Measurements from ENCODE around the gene GALNT7. TPM values are rescaled to one million over a fixed set of nuclear protein-coding genes. Genes with fewer than 3 reads are reported as not detected.

Gene GALNT7
- total RNA-seq, 2 experiments from 2014 or later: 15.9 to 16.2 TPM

DNA sequence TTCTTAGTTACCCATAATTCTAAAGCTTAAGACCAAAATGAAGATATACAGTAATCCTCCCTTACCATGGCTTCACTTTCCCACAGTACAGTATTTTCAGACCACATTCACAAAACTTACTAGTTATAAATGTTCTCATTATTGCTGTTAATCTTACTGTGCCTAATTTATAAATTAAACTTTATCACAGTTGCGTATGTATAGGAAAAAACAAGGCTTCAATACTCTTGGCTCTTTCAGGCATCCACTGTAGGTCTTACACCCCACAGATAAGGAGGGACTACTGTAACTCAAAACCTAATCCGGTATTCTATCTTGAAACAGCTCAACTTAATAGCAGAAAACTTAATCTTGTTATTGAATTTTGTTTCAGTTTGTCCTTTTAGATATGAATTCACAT, 162.0 kb downstream of the GALNT7 start:
- peak overlapping the region; percentile 61 for H3K4me3 Mint-ChIP-seq
- POLR2A ChIA-PET: interaction anchor here (10.0 kb wide), 1 partner anchor 40 kb away, joined by 404 read pairs; the partner anchor contains the start of gene SAP30
- peak overlapping the region; percentile 34 for H3K27ac Mint-ChIP-seq
- H3K4me1 Mint-ChIP-seq: peaks cover 22% of the 10 kb centered on the region
- no peaks in the 10 kb centered on the region for H3K27me3 Mint-ChIP-seq
- DNase-seq (no peak), ATAC-seq (ENCODE audit: low read depth) (no peak)
- no peaks in the 10 kb centered on the region for H3K9me3 Mint-ChIP-seq
- H3K36me3 Mint-ChIP-seq: peaks cover 44% of the 10 kb centered on the region

DNA sequence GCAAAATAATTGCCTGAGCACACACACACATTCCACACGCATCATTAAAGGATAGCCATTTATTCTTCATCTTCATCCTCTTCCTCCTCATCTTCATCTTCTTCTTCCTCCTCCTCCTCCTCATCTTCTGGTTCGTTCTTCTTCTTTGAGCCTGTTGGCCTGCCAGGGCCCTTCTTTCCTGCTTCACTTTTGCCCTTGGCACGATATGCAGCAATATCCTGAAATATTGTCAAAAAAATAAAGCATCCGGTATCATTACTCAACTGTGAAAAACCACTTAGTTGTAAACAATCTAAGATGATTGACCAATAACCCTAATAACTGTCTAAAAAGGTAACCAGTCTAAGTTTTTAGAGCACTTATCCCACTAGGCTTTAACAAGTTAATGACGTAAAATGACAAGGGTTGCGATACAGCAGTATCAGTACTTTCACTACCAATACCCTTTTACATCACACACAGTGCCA, 163.4 kb downstream of the GALNT7 start:
- no peak for DNase-seq
- Mint-ChIP-seq H3K9me3 (no peaks in the 10 kb centered on the region), H3K4me3 (peak overlapping the region; percentile 92), H3K27me3 (no peaks in the 10 kb centered on the region), H3K36me3 (peaks cover 43% of the 10 kb centered on the region), H3K27ac (peak overlapping the region; percentile 86), H3K4me1 (peaks cover 24% of the 10 kb centered on the region)
- ATAC-seq (ENCODE audit: low read depth): no peak
- POLR2A ChIA-PET: interaction anchor here (10.0 kb wide), 1 partner anchor 38 kb away, joined by 404 read pairs; the partner anchor contains the start of gene SAP30

DNA sequence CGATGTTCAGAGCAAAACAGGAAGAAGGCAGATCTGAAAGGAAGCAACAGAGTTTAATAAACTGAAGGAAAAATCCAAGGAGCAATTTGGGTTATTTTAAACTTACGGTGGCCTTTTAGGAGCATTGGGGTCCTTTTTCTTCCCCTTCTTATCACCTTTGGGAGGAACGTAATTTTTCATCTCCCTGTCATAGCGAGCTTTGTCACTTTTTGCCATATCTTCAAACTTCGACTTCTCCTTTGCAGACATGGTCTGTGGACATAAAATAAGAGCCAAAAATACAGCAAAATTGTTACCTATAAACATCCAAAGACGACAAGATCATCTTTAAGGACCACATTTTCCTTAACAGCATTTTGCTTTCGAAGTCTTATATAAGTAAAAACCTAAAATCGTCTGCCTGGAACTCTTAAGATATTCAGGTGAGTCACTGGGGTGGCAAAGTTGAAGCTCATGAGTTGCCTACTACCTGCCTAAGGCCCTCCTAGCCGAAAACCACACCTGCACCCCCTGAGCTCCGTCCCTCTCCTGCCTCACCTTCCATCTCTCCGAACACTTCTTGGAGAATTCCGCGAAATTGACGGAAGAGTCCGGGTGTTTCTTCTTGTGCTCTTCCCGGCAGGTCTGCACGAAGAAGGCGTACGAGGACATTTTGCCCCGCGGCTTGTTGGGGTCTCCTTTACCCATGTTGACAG, 164.5 kb downstream of the GALNT7 start:
- POLR2A ChIA-PET: interaction anchor here (0.5 to 10.0 kb wide), 10 partner anchors 9 to 166 kb away, joined by 3 to 404 read pairs (median 7); partner anchors contain the start of genes GALNT7 and SAP30
- peak overlapping the region; percentile 92 for H3K4me3 Mint-ChIP-seq
- DNase-seq (no peak), ATAC-seq (ENCODE audit: low read depth) (no peak)
- no peaks in the 10 kb centered on the region for H3K27me3 Mint-ChIP-seq
- peaks cover 31% of the 10 kb centered on the region for H3K4me1 Mint-ChIP-seq
- H3K9me3 Mint-ChIP-seq: no peaks in the 10 kb centered on the region
- peak overlapping the region; percentile 86 for H3K27ac Mint-ChIP-seq
- peaks cover 42% of the 10 kb centered on the region for H3K36me3 Mint-ChIP-seq

DNA sequence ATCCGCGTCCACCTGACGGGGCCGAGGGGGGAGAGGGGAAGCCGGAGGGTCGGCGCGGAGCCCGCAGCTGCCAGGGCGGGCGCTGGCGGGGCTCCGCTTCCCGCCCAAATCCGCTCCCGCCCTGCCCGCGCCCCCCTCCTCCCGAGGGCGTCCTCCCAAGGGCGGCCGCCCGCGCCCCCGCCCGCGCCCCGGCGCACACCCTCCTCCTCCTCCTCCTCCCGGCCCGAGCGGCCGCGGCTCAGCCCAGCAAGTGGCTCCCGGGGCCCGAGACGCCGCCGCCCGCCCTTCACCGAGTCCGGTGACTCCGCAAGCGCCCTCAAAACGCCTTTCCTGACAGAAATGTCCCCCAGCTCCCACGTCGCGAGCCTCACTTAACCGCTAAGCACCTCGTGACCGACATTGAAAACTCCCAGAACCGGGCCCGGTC, 165.1 kb downstream of the GALNT7 start:
- Mint-ChIP-seq H3K27me3 (no peaks in the 10 kb centered on the region), H3K4me1 (peaks cover 31% of the 10 kb centered on the region), H3K9me3 (no peaks in the 10 kb centered on the region), H3K4me3 (peak overlapping the region; percentile 98), H3K27ac (peak overlapping the region; percentile 99), H3K36me3 (peaks cover 42% of the 10 kb centered on the region)
- DNase-seq (no peak), ATAC-seq (ENCODE audit: low read depth) (peak; percentile 3)
- POLR2A ChIA-PET: interaction anchor here (0.5 to 10.0 kb wide), 14 partner anchors 9 to 950 kb away, joined by 3 to 404 read pairs (median 5); partner anchors contain the start of genes CEP44, GALNT7 and SAP30

DNA sequence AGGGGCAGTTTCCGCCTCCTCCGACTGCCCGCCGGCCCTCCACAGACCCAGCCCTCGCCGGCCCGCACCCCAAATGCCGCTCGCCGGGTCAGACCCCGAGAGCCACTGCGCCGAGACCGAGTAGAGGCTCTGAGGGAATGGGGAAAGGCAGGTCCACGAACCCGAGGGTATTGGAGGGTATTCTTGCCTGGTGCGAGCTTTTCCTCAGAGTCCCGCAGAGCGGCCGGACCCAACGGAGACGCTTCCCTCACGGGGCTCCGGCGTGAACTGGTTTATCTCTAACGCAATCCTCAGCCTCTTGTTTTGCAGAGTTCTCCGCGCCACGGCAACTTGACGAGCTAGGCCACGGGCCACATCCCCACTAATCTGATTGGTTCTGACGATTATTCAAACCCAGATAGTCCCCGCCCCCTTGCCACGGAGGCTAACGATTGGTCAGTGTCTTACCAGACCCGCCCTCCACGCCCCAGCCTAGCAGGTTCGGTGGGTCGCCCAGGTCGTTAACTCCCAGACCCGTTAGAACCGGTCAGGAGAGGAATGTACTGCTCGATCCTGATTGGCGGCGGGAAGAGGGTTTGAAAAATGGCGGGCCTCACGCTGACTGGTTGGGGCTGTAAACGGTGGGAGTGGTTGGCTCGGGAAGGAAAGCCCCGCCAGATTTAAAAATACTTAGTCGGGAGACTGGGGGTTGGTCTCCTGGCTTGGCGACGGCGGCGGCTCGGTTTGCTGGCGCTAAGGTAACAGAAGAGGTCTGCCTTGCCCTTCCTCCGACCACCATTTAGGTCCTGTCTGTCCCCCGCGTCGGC, 165.7 kb downstream of the GALNT7 start, which contains the start of gene HMGB2:
HMGB2 (minus strand) TSS at position 274 of the 806 bp plus-strand sequence. CDS start 709 bp downstream, outside the sequence.
- peaks cover 39% of the 10 kb centered on the region for H3K36me3 Mint-ChIP-seq
- peaks cover 29% of the 10 kb centered on the region for H3K4me1 Mint-ChIP-seq
- peak; percentile 96 for DNase-seq
- ATAC-seq (ENCODE audit: low read depth): peak; percentile 93
- no peaks in the 10 kb centered on the region for H3K9me3 Mint-ChIP-seq
- POLR2A ChIA-PET: interaction anchor here (0.6 to 10.0 kb wide), 21 partner anchors 8 to 950 kb away, joined by 3 to 404 read pairs (median 4); partner anchors contain the start of genes CEP44, GALNT7 and SAP30
- no peaks in the 10 kb centered on the region for H3K27me3 Mint-ChIP-seq
- H3K27ac Mint-ChIP-seq: peak within 1 kb of the TSS; percentile 99
- peak within 1 kb of the TSS; percentile 98 for H3K4me3 Mint-ChIP-seq

DNA sequence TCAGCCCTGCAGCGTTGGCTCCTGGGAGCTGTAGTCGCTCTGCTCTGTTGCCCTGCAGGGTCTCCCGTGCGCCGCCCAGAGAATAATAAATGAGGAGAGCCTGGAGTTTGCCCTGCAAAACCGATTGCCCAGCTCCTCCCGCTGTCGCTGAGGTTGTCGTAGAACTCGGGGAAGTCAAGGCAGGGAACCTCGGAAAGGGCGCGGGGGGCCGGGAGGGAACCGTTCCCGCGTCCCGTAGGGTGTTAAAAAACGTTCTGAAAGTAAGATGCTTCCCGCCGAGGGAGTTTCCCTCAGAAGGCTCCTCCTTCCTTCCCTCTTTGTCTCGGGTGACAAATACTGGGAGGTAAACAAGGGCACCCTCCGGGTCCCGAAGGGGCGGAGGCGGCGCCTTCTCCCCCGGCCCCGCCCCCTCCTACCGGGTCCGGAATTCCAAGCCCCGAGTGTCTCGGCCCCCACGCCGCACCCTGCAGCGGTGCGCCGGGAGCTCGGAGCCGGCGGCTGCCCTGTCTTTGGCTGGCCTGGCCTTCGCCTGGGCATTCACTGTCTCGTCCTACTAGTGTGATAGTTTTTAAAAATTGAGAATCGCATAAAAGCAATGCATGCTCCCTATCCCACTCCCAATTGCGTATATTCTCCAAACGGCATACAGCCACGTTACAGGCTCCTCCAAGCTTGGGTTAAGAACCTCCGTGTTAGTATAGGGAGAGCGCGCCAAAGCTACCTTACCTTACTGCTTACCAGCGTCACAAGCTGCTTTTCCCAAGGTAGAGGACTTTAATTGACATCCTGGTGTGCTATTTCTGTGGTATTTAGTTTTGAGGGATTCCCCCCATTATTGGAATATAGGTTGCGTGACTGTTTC, 166.5 kb downstream of the GALNT7 start:
- Mint-ChIP-seq H3K4me1 (peaks cover 28% of the 10 kb centered on the region), H3K4me3 (peak overlapping the region; percentile 98)
- peak; percentile 68 for DNase-seq

DNA sequence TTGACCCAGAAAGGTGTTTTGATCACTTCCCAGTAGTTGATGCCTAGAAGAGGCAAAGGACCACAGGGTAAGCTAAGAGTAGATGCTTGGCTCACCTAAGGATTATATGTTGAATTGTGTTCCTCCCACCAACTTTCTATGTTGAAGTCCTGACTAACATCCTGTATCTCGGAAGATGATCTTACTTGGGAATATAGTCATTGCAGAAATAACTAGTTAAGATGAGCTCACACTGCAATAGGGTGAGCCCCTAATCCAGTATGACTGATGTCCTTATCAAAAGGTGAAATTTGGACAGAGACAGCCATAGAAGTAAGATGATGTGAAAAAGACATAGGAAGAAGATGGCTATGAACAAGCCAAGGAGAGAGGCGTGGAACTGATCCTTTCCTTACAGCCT, 168.9 kb downstream of the GALNT7 start:
- Mint-ChIP-seq H3K4me3 (no peak overlapping the region), H3K36me3 (peaks cover 16% of the 10 kb centered on the region), H3K27me3 (peaks cover 16% of the 10 kb centered on the region), H3K4me1 (peaks cover 15% of the 10 kb centered on the region), H3K9me3 (no peaks in the 10 kb centered on the region), H3K27ac (no peak overlapping the region)
- ATAC-seq (ENCODE audit: low read depth): no peak
- POLR2A ChIA-PET: interaction anchor here (10.0 kb wide), 1 partner anchor 33 kb away, joined by 404 read pairs; the partner anchor contains the start of gene SAP30
- no peak for DNase-seq

More for the DNA sequence above, 166.5 kb downstream of the GALNT7 start:
- POLR2A ChIA-PET: interaction anchor here (0.6 to 10.0 kb wide), 19 partner anchors 9 to 949 kb away, joined by 3 to 404 read pairs (median 4); partner anchors contain the start of genes CEP44, GALNT7 and SAP30
- ATAC-seq (ENCODE audit: low read depth): peak; percentile 11
- H3K9me3 Mint-ChIP-seq: no peaks in the 10 kb centered on the region
- peaks cover 2% of the 10 kb centered on the region for H3K27me3 Mint-ChIP-seq
- peaks cover 34% of the 10 kb centered on the region for H3K36me3 Mint-ChIP-seq
- peak overlapping the region; percentile 99 for H3K27ac Mint-ChIP-seq

DNA sequence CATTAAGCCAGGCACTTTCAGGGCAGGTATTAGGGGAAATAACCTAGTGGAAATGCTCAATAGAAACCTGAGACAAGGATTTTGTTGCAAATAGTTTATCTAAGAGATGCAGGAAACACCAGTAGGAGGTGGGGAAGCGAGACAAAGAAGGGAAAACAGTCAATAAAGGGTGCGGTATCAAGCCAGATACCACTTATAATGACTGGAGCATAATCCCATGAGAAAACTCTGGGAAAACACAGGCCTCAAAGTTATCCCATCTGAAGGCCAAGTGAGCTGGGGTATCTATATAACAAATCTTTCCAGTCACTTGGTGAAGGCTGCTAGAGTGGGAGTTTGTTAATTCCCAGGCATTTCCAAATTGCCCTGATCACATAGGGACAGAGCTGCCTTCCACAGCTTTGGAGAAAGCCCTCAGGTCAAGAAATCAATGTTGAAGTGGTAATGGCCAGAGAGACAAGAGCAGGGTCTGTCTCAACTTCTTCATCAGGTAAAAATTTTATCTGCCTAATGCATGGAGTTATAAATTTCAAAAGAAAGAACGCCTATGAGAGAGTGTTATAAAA, 175.3 kb downstream of the GALNT7 start:
- ATAC-seq (ENCODE audit: low read depth) (no peak), DNase-seq (no peak)
- Mint-ChIP-seq H3K4me3 (no peak overlapping the region), H3K27me3 (peaks cover 35% of the 10 kb centered on the region), H3K36me3 (no peaks in the 10 kb centered on the region), H3K9me3 (no peaks in the 10 kb centered on the region), H3K4me1 (no peaks in the 10 kb centered on the region), H3K27ac (no peak overlapping the region)
- POLR2A ChIA-PET: no interaction called here

DNA sequence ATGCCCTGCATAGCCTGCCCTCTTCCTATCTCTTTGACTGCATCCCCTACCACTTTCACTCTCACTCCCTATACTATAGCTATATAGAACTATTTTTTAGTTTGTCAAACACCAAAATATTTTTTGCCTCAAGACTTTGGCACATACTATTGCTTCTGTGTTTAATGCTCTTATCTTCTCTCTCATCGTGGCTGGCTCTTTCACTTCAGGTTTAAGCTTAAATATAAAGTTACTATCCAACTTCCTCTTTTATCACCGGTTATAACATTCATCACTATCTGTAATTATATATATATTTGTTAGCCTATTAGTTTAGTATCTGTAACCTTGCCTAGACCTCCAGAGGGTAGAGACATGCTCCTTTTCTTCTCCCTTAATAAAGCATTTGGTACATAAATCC, 177.0 kb downstream of the GALNT7 start:
- no peak overlapping the region for H3K4me3 Mint-ChIP-seq

DNA sequence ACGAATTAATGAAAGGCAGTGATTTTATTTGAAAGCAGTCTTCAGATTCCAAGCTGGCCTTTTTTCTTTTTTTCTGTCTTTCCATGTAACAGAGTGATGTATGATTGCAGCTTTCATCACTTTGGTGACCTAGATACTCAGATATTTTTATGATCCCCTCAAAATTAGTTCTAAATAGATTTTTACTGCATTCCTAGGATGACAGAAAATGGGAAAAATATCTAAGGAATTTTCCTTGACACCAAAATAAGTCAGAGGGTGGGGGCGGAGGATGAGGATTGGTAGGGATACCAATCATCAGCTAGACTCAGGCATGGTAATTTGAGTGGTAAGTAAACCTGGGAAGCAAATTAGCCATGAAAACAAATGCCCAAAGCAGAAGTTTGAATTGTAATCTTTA, 177.5 kb downstream of the GALNT7 start:
- POLR2A ChIA-PET: interaction anchor here (1.1 to 2.0 kb wide), 2 partner anchors 12 to 13 kb away, joined by 3 to 5 read pairs; partner anchors contain the start of gene HMGB2
- DNase-seq: no peak
- H3K9me3 Mint-ChIP-seq: no peaks in the 10 kb centered on the region
- H3K27ac Mint-ChIP-seq: no peak overlapping the region
- H3K36me3 Mint-ChIP-seq: peaks cover 2% of the 10 kb centered on the region
- H3K27me3 Mint-ChIP-seq: peaks cover 29% of the 10 kb centered on the region
- no peaks in the 10 kb centered on the region for H3K4me1 Mint-ChIP-seq
- no peak overlapping the region for H3K4me3 Mint-ChIP-seq
- ATAC-seq (ENCODE audit: low read depth): no peak

More for the DNA sequence above, 177.0 kb downstream of the GALNT7 start:
- Mint-ChIP-seq H3K36me3 (peaks cover 2% of the 10 kb centered on the region), H3K4me1 (no peaks in the 10 kb centered on the region), H3K27me3 (peaks cover 33% of the 10 kb centered on the region), H3K9me3 (no peaks in the 10 kb centered on the region), H3K27ac (no peak overlapping the region)
- ATAC-seq (ENCODE audit: low read depth): no peak
- DNase-seq: no peak
- POLR2A ChIA-PET: no interaction called here

DNA sequence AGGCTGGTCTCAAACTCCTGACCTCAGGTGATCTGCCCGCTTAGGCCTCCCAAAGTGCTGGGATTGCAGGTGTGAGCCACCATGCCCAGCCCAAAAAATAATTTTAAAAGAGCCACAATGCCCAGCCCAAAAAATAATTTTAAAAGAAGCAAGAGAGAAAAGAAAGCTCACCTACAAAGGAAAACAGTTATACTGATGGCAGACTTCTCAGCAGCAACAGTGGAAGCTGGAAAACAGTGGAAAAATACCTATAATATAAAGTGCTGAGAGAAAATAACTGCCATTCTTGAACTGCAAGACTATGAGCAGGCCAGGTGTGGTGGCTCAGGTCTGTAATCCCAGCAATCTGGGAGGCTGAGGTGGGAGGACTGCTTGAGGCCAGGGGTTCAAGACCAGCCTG, 178.9 kb downstream of the GALNT7 start:
- H3K27ac Mint-ChIP-seq: no peak overlapping the region
- ATAC-seq (ENCODE audit: low read depth): no peak
- POLR2A ChIA-PET: interaction anchor here (0.7 to 2.0 kb wide), 2 partner anchors 13 to 14 kb away, joined by 3 to 5 read pairs; partner anchors contain the start of gene HMGB2
- H3K36me3 Mint-ChIP-seq: peaks cover 2% of the 10 kb centered on the region
- H3K4me1 Mint-ChIP-seq: no peaks in the 10 kb centered on the region
- no peak overlapping the region for H3K4me3 Mint-ChIP-seq
- H3K9me3 Mint-ChIP-seq: no peaks in the 10 kb centered on the region
- DNase-seq: no peak
- peaks cover 25% of the 10 kb centered on the region for H3K27me3 Mint-ChIP-seq

DNA sequence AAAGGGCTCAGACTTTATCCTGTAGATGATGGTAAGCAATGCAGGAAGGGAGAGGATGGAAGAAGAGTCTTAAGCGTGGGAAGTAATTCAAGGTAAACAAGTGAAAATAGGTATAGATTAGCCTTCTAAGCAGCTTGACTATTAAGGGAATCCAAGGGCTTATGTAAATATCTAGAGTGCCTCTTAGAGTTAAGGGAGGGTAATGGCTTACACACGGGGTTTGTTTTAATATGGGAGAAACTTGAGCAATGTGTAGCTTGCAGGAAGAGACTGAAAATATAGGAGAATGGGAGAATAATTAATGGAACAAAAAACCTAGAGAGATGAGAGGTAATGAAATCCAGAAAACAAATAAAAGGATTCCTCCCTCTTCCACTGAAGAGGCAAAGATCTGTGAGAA, 189.3 kb downstream of the GALNT7 start:
- Mint-ChIP-seq H3K36me3 (no peaks in the 10 kb centered on the region), H3K9me3 (no peaks in the 10 kb centered on the region), H3K27me3 (peaks cover 15% of the 10 kb centered on the region), H3K27ac (no peak overlapping the region), H3K4me1 (peaks cover 4% of the 10 kb centered on the region), H3K4me3 (no peak overlapping the region)
- DNase-seq (no peak), ATAC-seq (ENCODE audit: low read depth) (no peak)
- POLR2A ChIA-PET: interaction anchor here (1.2 kb wide), 1 partner anchor 23 kb away, joined by 4 read pairs; no protein-coding TSS in a partner anchor
